WTC11 (cell line): ENCODE data around the gene KLF11.

Experiments
- ATF1 ChIP-seq: sonication (generic); formaldehyde crosslinking; IDR thresholded peaks from 2 replicates; pipeline ENCODE4 v1.8.1; 2023; ENCODE audit warnings: mild to moderate bottlenecking, moderate library complexity, missing genetic modification reagents
- EMX1 ChIP-seq: fragments of 250-450 bp; sonication (Bioruptor Pico); IDR thresholded peaks from 2 replicates; pipeline ENCODE4 v1.8.0; 2021; ENCODE audit warnings: mild to moderate bottlenecking
- FOXK1 ChIP-seq: sonication (generic); formaldehyde crosslinking; IDR thresholded peaks from 2 replicates; pipeline ENCODE4 v1.8.0; 2022; ENCODE audit warnings: mild to moderate bottlenecking, moderate library complexity, missing genetic modification reagents
- IRF2 ChIP-seq: sonication (generic); formaldehyde crosslinking; IDR thresholded peaks from 2 replicates; pipeline ENCODE4 v1.8.0; 2022; ENCODE audit warnings: low read depth, missing genetic modification reagents, borderline replicate concordance
- NFE2L1 ChIP-seq: sonication (generic); formaldehyde crosslinking; IDR thresholded peaks from 2 replicates; pipeline ENCODE4 v1.8.1; 2023; ENCODE audit warnings: missing genetic modification reagents
- SMAD3 ChIP-seq: sonication (generic); formaldehyde crosslinking; IDR thresholded peaks from 2 replicates; pipeline ENCODE4 v1.8.0; 2022; ENCODE audit warnings: missing genetic modification reagents, mild to moderate bottlenecking, borderline replicate concordance
- ZNF121 ChIP-seq: sonication (generic); formaldehyde crosslinking; IDR thresholded peaks from 2 replicates; pipeline ENCODE4 v1.8.0; 2023; ENCODE audit warnings: missing genetic modification reagents
- ZNF138 ChIP-seq: sonication (generic); formaldehyde crosslinking; conservative IDR thresholded peaks from 2 replicates; pipeline ENCODE4 v1.8.1; 2022; ENCODE audit warnings: mild to moderate bottlenecking, moderate library complexity, missing genetic modification reagents
- ZNF232 ChIP-seq: sonication (generic); formaldehyde crosslinking; IDR thresholded peaks from 2 replicates; pipeline ENCODE4 v1.8.0; 2022; ENCODE audit warnings: mild to moderate bottlenecking, missing genetic modification reagents
- ZNF263 ChIP-seq: sonication (generic); formaldehyde crosslinking; IDR thresholded peaks from 2 replicates; pipeline ENCODE4 v1.8.1; 2022; ENCODE audit warnings: low read depth, mild to moderate bottlenecking, moderate library complexity, missing genetic modification reagents
- ZNF423 ChIP-seq: fragments of 250-450 bp; sonication (Bioruptor Pico); IDR thresholded peaks from 2 replicates; pipeline ENCODE4 v2.1.2; 2022; ENCODE audit warnings: mild to moderate bottlenecking, moderate library complexity
- TF ChIP-seq, protein P1 (sequence below): fragments of 200-600 bp; IDR thresholded peaks from 2 replicates; pipeline ENCODE4 v1.8.0; 2022; ENCODE audit warnings: antibody characterized with exemption

DNA sequence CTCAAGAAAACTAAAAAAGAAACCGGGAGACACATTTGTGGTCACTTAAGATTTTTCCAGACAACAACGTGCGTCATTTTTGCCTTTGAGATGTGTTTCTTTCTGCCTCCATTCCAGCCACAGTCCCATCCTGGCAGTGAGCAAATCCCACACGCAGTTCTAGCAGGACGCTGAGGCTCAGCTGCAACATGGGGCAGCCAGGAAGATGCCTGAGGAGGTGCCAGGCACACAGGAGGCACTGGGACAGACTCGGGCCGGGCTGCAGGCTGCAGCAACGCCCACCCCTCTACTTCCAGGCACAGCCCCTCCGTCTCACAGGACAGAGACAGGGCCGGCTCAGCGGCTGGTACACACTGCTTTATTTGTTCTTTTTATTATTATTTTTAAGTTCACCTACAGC is 13.1 kb downstream of the KLF11 start:
- TF ChIP-seq FOXK1 (CRISPR knock-in tag) (no peak), SMAD3 (CRISPR knock-in tag) (no peak), ZNF138 (CRISPR knock-in tag) (no peak), ZNF121 (no peak), ZNF423 (CRISPR knock-in tag) (no peak), EMX1 (no peak), ZNF263 (CRISPR knock-in tag) (no peak), NFE2L1 (no peak), ATF1 (CRISPR knock-in tag) (no peak), ZNF232 (CRISPR knock-in tag) (no peak), IRF2 (CRISPR knock-in tag) (no peak)
- TF ChIP-seq, protein P1, sequence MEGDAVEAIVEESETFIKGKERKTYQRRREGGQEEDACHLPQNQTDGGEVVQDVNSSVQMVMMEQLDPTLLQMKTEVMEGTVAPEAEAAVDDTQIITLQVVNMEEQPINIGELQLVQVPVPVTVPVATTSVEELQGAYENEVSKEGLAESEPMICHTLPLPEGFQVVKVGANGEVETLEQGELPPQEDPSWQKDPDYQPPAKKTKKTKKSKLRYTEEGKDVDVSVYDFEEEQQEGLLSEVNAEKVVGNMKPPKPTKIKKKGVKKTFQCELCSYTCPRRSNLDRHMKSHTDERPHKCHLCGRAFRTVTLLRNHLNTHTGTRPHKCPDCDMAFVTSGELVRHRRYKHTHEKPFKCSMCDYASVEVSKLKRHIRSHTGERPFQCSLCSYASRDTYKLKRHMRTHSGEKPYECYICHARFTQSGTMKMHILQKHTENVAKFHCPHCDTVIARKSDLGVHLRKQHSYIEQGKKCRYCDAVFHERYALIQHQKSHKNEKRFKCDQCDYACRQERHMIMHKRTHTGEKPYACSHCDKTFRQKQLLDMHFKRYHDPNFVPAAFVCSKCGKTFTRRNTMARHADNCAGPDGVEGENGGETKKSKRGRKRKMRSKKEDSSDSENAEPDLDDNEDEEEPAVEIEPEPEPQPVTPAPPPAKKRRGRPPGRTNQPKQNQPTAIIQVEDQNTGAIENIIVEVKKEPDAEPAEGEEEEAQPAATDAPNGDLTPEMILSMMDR, result no peak
